Colonic mucosa (tissue), 4 donors: ENCODE measurements around the gene CNN3. TPM values are rescaled to one million over a fixed set of nuclear protein-coding genes. Genes with fewer than 3 reads are reported as not detected.

ENCODE experiments used
- DNase-seq: peaks from one replicate; pipeline ENCODE4 v3.0.0-alpha.2; 2020
- H3K27ac ChIP-seq: fragments of 200-600 bp; one replicate; pipeline ENCODE4 v1.8.0; 2021
- H3K27me3 ChIP-seq: fragments of 200-600 bp; one replicate; pipeline ENCODE4 v1.8.0; 2021
- H3K36me3 ChIP-seq: fragments of 200-600 bp; one replicate; pipeline ENCODE4 v1.8.0; 2021
- H3K4me1 ChIP-seq: fragments of 200-600 bp; one replicate; pipeline ENCODE4 v1.8.0; 2021; ENCODE audit warnings: mild to moderate bottlenecking
- H3K4me3 ChIP-seq: fragments of 200-600 bp; one replicate; pipeline ENCODE4 v1.8.0; 2021
- H3K9ac ChIP-seq, 2 donors: one replicate each; pipeline ENCODE4 v1.7.0; 2013; ENCODE audit warnings: control low read depth in 2 of 2, low read depth in 2 of 2, low read length in 2 of 2
- H3K9me3 ChIP-seq: fragments of 200-600 bp; one replicate; pipeline ENCODE4 v1.8.0; 2021
- CTCF ChIP-seq: fragments of 200-600 bp; IDR thresholded peaks from one replicate; pipeline ENCODE4 v1.8.0; 2022; ENCODE audit warnings: antibody characterized with exemption, mild to moderate bottlenecking
- intact Hi-C: fragments of 100-400 bp; cut with DNase I; formaldehyde crosslinking; loops from one replicate; pipeline ENCODE4 v1.14.1; 2022
- total RNA-seq, 2 donors: library from RNA; stranded (reverse); fragmentation: NEBNext Ultra II Directional in 1 of 2; extraction: Animal tissue kit (Norgen Biotek cat#: 25700) in 1 of 2; gene quantifications; one replicate each; pipeline ENCODE4 v1.2.1, GENCODE V29; 2021
- donor health status: healthy.
- donor health status: DM: no; HTN: no; CAD: no.
- donor health status: DM: no; HTN: no; CAD: no.

The CNN3 gene
- total RNA-seq, 2 donors from 2014 or later, result 117 to 164 TPM

GRCh38 chr1:94886361-94886760, 40.5 kb downstream of the CNN3 start:
- no peak overlapping the region for H3K4me3 ChIP-seq
- no peaks in the 10 kb centered on the region for H3K36me3 ChIP-seq
- H3K27ac ChIP-seq, result no peak overlapping the region
- intact Hi-C loops, result no loop called here
- DNase-seq, result no peak
- no peak for TF ChIP-seq CTCF
- H3K4me1 ChIP-seq, result no peaks in the 10 kb centered on the region
- H3K9ac ChIP-seq, result no peak overlapping the region
- H3K27me3 ChIP-seq, result no peaks in the 10 kb centered on the region
- H3K9me3 ChIP-seq, result no peaks in the 10 kb centered on the region

- TF ChIP-seq CTCF, result no peak
- no peaks in the 10 kb centered on the region for H3K4me1 ChIP-seq
- no peak for DNase-seq
- no peaks in the 10 kb centered on the region for H3K27me3 ChIP-seq
- H3K9ac ChIP-seq, result no peak overlapping the region
- intact Hi-C loops, result no loop called here
- peak overlapping the region; percentile 19 for H3K27ac ChIP-seq
- no peaks in the 10 kb centered on the region for H3K36me3 ChIP-seq
- H3K4me3 ChIP-seq, result no peak overlapping the region
- no peaks in the 10 kb centered on the region for H3K9me3 ChIP-seq
Measured at GRCh38 chr1:94884507-94884906, 42.4 kb downstream of the CNN3 start.

GRCh38 chr1:94884106-94884505, 42.8 kb downstream of the CNN3 start:
- no peak overlapping the region for H3K4me3 ChIP-seq
- no peak for TF ChIP-seq CTCF
- no peak for DNase-seq
- H3K27ac ChIP-seq, result peak overlapping the region; percentile 19
- H3K4me1 ChIP-seq, result no peaks in the 10 kb centered on the region
- no peak overlapping the region for H3K9ac ChIP-seq
- no peaks in the 10 kb centered on the region for H3K27me3 ChIP-seq
- H3K36me3 ChIP-seq, result no peaks in the 10 kb centered on the region
- H3K9me3 ChIP-seq, result no peaks in the 10 kb centered on the region
- intact Hi-C loops, result no loop called here

GRCh38 chr1:94883691-94884090, 43.2 kb downstream of the CNN3 start:
- H3K36me3 ChIP-seq, result no peaks in the 10 kb centered on the region
- H3K27me3 ChIP-seq, result no peaks in the 10 kb centered on the region
- no peaks in the 10 kb centered on the region for H3K9me3 ChIP-seq
- no peak for TF ChIP-seq CTCF
- intact Hi-C loops, result no loop called here
- DNase-seq, result no peak
- H3K4me3 ChIP-seq, result no peak overlapping the region
- H3K4me1 ChIP-seq, result no peaks in the 10 kb centered on the region
- H3K27ac ChIP-seq, result peak overlapping the region; percentile 19
- no peak overlapping the region for H3K9ac ChIP-seq

- no peaks in the 10 kb centered on the region for H3K9me3 ChIP-seq
- no peak overlapping the region for H3K27ac ChIP-seq
- TF ChIP-seq CTCF, result no peak
- H3K27me3 ChIP-seq, result no peaks in the 10 kb centered on the region
- H3K4me1 ChIP-seq, result no peaks in the 10 kb centered on the region
- intact Hi-C loops, result no loop called here
- H3K4me3 ChIP-seq, result no peak overlapping the region
- no peak overlapping the region for H3K9ac ChIP-seq
- DNase-seq, result no peak
- no peaks in the 10 kb centered on the region for H3K36me3 ChIP-seq
Measured at GRCh38 chr1:94878329-94878728, 48.6 kb downstream of the CNN3 start.

GRCh38 chr1:94876362-94876761, 50.5 kb downstream of the CNN3 start:
- no peak overlapping the region for H3K27ac ChIP-seq

More at GRCh38 chr1:94876362-94876761, 50.5 kb downstream of the CNN3 start:
- Histone ChIP-seq H3K9me3 (no peaks in the 10 kb centered on the region), H3K4me1 (no peaks in the 10 kb centered on the region), H3K4me3 (no peak overlapping the region), H3K9ac (no peak overlapping the region), H3K27me3 (no peaks in the 10 kb centered on the region), H3K36me3 (no peaks in the 10 kb centered on the region)
- no peak for DNase-seq
- intact Hi-C loops, result no loop called here
- no peak for TF ChIP-seq CTCF
